Upper lobe of right lung (tissue), 1 donor: ENCODE measurements around the gene ADAMTSL1. TPM values are rescaled to one million over a fixed set of nuclear protein-coding genes. Genes with fewer than 3 reads are reported as not detected.
"Not testable (repeated sequence)": the region's sequence is repeated elsewhere in the genome, so short reads cannot be mapped to it uniquely, and the experiment has no call there.

Experiments used
- ATAC-seq: fragments of 200-7000 bp; cut with Tn5 transposase; one replicate; pipeline ENCODE4 v1.9.1; 2020; ENCODE audit warnings: mild to moderate bottlenecking, moderate library complexity
- DNase-seq: peaks from one replicate; pipeline ENCODE4 v3.0.0-alpha.2; 2020
- H3K27ac ChIP-seq: fragments of 200-600 bp; one replicate; pipeline ENCODE4 v1.8.0; 2022
- H3K27me3 ChIP-seq: fragments of 200-600 bp; one replicate; pipeline ENCODE4 v1.8.0; 2022; ENCODE audit warnings: mild to moderate bottlenecking
- H3K36me3 ChIP-seq: fragments of 200-600 bp; one replicate; pipeline ENCODE4 v1.8.0; 2022
- H3K4me1 ChIP-seq: fragments of 200-600 bp; one replicate; pipeline ENCODE4 v1.8.0; 2022
- H3K4me3 ChIP-seq: fragments of 200-600 bp; one replicate; pipeline ENCODE4 v1.8.0; 2022; ENCODE audit warnings: mild to moderate bottlenecking
- H3K9me3 ChIP-seq: fragments of 200-600 bp; one replicate; pipeline ENCODE4 v1.8.0; 2022
- CTCF ChIP-seq: fragments of 200-600 bp; IDR thresholded peaks from one replicate; pipeline ENCODE4 v1.8.0; 2022; ENCODE audit warnings: antibody characterized with exemption
- intact Hi-C: fragments of 100-400 bp; cut with DNase I; formaldehyde crosslinking; loops from one replicate; pipeline ENCODE4 v1.11.0; 2022
- total RNA-seq: library from RNA; stranded (reverse); fragmentation: NEBNext Ultra II Directional; extraction: Animal tissue kit (Norgen Biotek cat#: 25700); gene quantifications from one replicate; pipeline ENCODE4 v1.2.1, GENCODE V29; 2021
- donor health status: DM: no; HTN: yes; CAD: no; lungs with severe emphysema.

Gene ADAMTSL1
- total RNA-seq, 1 donor from 2014 or later = 7.3 TPM

DNA sequence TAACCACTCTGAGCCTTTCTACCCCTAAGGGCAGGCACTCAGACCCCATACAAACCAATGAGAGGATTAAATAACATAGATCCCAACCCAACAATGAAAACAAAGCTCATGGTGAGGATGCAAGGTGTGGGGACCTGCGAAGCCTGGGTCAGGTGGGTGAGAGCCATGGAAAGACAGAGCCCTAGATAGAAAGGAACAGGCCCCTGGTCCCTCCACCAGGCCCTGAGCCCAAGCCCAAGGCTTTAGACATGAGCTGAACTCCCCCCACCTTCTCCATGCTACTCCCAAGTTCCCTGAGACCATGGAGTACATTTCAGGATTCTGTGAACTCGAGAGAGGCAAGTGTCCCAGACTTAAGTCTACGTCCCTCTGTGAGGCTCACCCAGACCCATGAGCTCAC lies 452.6 kb downstream of the ADAMTSL1 start:
- DNase-seq (no peak), ATAC-seq (no peak)
- H3K4me3 ChIP-seq = no peak overlapping the region
- no peaks in the 10 kb centered on the region for H3K27me3 ChIP-seq
- H3K4me1 ChIP-seq = no peaks in the 10 kb centered on the region
- H3K9me3 ChIP-seq = no peaks in the 10 kb centered on the region
- intact Hi-C loops = no loop called here
- H3K36me3 ChIP-seq = no peaks in the 10 kb centered on the region
- TF ChIP-seq CTCF = no peak
- no peak overlapping the region for H3K27ac ChIP-seq

DNA sequence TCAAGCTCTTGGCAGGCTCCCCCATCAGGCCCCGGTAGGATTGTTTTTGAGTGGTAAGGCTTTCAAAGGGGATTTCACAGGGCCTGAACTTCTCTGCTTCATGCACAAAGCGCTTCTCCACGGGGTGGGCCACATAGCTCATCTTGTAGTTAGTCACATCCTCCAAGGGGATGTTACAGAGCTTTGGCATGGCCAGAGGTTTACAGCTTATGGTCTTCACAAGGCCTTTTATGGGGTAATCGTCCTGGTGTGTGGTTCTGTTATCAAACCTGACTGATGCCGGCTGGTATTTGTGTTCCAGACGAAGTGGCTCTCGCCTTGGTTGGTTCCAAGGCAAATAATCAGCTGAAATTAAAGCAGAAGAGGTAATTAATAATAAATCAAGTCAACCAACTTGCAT lies 454.8 kb downstream of the ADAMTSL1 start:
- Histone ChIP-seq H3K9me3 (no peaks in the 10 kb centered on the region), H3K27ac (no peak overlapping the region), H3K27me3 (no peaks in the 10 kb centered on the region), H3K4me1 (no peaks in the 10 kb centered on the region), H3K36me3 (no peaks in the 10 kb centered on the region), H3K4me3 (no peak overlapping the region)
- ATAC-seq (no peak), DNase-seq (no peak)
- intact Hi-C loops = no loop called here
- TF ChIP-seq CTCF = no peak

DNA sequence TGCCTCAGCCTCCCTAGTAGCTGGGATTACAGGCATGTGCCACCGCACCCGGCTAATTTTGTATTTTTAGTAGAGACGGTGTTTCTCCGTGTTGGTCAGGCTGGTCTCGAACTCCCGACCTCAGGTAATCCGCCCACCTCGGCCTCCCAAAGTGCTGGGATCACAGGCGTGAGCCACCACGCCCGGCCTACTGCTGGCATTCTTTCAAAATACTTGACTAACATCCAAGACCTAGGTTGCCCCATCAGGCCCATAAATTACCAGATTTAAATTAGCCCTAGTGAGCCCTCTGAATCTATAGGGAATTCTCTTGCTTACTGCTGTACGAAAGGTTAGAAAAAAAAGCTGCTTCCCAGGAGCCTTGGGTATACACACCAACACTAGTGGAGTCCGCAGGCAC lies 456.7 kb downstream of the ADAMTSL1 start:
- ATAC-seq, DNase-seq, intact Hi-C loops, H3K9me3 ChIP-seq, H3K4me1 ChIP-seq, H3K4me3 ChIP-seq, H3K27ac ChIP-seq, H3K36me3 ChIP-seq, H3K27me3 ChIP-seq: not testable (repeated sequence)

GRCh38 chr9:18935541-18935940 lies 461.6 kb downstream of the ADAMTSL1 start:
- no peaks in the 10 kb centered on the region for H3K9me3 ChIP-seq
- H3K36me3 ChIP-seq = no peaks in the 10 kb centered on the region
- no peak for TF ChIP-seq CTCF
- no peak for ATAC-seq
- no peak for DNase-seq
- no peak overlapping the region for H3K4me3 ChIP-seq
- no peaks in the 10 kb centered on the region for H3K27me3 ChIP-seq
- no peak overlapping the region for H3K27ac ChIP-seq
- H3K4me1 ChIP-seq = no peaks in the 10 kb centered on the region
- intact Hi-C loops = no loop called here

DNA sequence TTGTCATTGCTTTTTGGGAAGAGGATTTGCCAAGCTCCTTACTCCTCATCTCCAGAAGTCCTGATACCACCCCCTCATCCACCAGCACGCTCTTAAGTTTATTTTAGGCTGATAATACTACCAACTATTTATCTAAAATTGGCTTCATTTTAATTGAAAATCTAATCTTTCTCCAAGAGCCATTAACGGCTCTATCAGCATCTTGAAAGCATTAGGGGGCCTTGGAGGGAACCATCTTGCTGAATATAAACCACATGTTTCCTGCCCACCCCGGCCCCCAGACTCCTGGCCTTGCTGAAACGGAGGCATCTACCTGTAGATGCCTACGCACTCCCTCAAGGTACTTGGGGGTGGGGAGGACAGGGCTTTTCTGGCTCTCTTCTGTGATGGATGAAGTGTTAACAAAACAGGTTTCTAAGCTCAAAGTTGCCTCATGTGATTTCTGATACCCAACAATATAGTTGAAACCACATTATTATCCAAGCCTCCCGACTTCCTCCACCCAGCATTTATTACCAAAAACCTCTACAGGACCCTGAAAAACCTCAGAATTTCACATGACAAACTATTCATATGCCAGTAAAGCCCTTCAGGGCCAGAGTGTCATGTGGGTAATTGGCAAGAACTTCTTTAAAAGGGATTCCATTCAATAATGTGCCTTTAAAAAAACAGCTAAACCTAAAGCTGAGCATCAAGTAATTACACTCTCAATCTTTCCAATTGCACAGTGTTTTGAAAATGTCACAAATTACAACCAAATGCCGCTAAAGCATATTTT lies 462.3 kb downstream of the ADAMTSL1 start:
- Histone ChIP-seq H3K27me3 (no peaks in the 10 kb centered on the region), H3K9me3 (no peaks in the 10 kb centered on the region), H3K4me3 (no peak overlapping the region), H3K27ac (no peak overlapping the region), H3K36me3 (no peaks in the 10 kb centered on the region), H3K4me1 (no peaks in the 10 kb centered on the region)
- intact Hi-C loops = no loop called here
- TF ChIP-seq CTCF = no peak
- DNase-seq = no peak
- ATAC-seq = no peak

GRCh38 chr9:18939943-18940342 lies 466.0 kb downstream of the ADAMTSL1 start:
- TF ChIP-seq CTCF = no peak
- Histone ChIP-seq H3K4me3 (no peak overlapping the region), H3K36me3 (no peaks in the 10 kb centered on the region), H3K9me3 (no peaks in the 10 kb centered on the region), H3K4me1 (no peaks in the 10 kb centered on the region), H3K27ac (no peak overlapping the region), H3K27me3 (no peaks in the 10 kb centered on the region)
- ATAC-seq (no peak), DNase-seq (no peak)
- intact Hi-C loops = no loop called here
